IPS-15b (cell line): Measurements from ENCODE around the gene FAM114A2.
"Not testable (repeated sequence)": the region's sequence is repeated elsewhere in the genome, so short reads cannot be mapped to it uniquely, and the experiment has no call there.

Source experiments
- H3K27me3 ChIP-seq: one replicate; pipeline ENCODE4 v1.6.1; 2013; ENCODE audit warnings: low read length; ENCODE audit not compliant: control insufficient read depth, insufficient read depth
- H3K36me3 ChIP-seq: one replicate; pipeline ENCODE4 v1.6.1; 2013; ENCODE audit warnings: low read length; ENCODE audit not compliant: control insufficient read depth, insufficient read depth
- H3K4me1 ChIP-seq: one replicate; pipeline ENCODE4 v1.6.1; 2013; ENCODE audit warnings: mild to moderate bottlenecking, low read length; ENCODE audit not compliant: control insufficient read depth, insufficient read depth
- H3K4me3 ChIP-seq: one replicate; pipeline ENCODE4 v1.5.1; 2013; ENCODE audit warnings: low read depth, low read length
- H3K9ac ChIP-seq: one replicate; pipeline ENCODE4 v1.6.1; 2013; ENCODE audit warnings: low read depth, mild to moderate bottlenecking, low read length
- H3K9me3 ChIP-seq: one replicate; pipeline ENCODE4 v1.6.1; 2013; ENCODE audit warnings: mild to moderate bottlenecking, low read length; ENCODE audit not compliant: control insufficient read depth, insufficient read depth

FAM114A2 gene

DNA sequence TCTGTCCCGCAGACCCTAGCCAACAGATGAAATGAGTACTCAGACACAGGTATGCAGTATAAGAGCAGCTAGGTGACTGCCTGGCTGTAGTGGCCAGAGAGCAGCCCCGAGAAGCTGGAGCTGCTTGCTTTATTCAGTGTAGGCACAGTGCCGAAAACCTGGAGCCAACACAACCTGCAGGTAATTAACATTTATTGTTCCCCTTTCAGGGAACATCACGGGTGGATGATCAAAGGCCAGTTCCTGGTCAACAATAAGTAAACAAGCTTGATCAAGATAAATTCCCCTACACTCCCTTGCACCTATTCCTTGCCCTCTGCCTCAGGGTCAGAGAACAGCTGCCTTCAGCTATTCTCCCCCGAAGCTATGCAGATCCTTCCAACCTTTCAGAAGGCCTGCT, 31.1 kb upstream of the FAM114A2 start:
- not testable (repeated sequence) for H3K4me3 ChIP-seq, H3K4me1 ChIP-seq, H3K27me3 ChIP-seq, H3K36me3 ChIP-seq, H3K9me3 ChIP-seq, H3K9ac ChIP-seq

DNA sequence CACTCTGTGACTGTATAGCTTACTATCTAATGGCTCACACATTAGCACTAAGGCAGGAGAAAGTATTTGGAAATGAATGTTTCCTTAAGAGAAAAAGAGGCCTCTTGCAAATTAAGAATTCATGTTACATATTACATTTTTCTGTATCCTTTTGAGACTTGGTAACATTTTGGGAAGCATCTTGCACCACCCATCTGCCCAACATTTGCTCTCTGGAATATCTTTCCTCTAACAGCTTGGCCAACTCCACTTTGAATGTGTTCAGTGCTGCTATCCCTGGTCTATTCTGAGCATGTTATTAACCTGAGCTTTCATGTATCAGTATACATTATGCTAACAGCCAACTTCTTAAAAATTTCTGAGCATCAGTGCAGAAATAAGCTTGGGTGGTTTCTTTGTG, 27.3 kb upstream of the FAM114A2 start:
- no peaks in the 10 kb centered on the region for H3K9me3 ChIP-seq
- no peaks in the 10 kb centered on the region for H3K4me1 ChIP-seq
- H3K36me3 ChIP-seq: no peaks in the 10 kb centered on the region
- no peaks in the 10 kb centered on the region for H3K27me3 ChIP-seq
- H3K9ac ChIP-seq: no peak overlapping the region
- no peak overlapping the region for H3K4me3 ChIP-seq

DNA sequence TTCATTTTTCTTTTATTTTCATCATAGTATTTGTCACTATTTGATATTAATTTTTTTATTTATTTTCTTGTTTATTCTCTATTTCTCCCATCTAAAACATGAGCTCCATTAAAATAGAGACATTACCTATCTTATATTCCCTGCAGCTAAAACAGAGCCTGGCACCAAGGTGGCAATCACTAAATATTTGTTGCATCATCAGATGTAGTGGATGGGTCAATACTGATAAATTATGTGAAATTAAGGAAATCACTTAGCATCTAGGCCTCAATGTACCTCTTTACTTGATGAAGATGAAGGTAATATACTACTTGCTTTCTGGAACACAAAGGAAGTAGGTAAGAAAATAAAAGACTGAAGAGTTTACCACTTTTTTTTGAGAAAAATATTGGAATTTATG, 24.7 kb upstream of the FAM114A2 start:
- Histone ChIP-seq H3K4me1 (peaks cover 5% of the 10 kb centered on the region), H3K4me3 (no peak overlapping the region), H3K27me3 (no peaks in the 10 kb centered on the region), H3K9ac (no peak overlapping the region), H3K9me3 (no peaks in the 10 kb centered on the region), H3K36me3 (no peaks in the 10 kb centered on the region)

DNA sequence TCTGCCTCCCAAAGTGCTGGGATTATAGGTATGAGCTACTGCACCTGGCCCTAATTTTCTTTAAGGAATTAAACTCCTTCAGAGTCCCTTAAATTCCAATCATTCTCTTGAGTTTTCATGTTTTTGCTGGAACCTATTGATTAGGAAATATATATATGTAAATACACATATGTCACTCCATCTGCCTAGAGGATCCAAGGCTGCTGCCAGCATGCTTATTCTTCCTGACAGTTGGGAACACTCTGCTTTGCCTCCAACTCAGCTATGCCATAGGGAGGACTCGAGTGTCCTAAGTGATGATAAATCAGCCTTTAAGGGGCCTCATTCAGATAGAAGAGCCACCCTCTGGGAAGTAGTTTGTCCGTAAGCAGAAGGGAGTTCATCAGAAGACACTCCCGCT, 21.9 kb upstream of the FAM114A2 start:
- no peaks in the 10 kb centered on the region for H3K9me3 ChIP-seq
- H3K36me3 ChIP-seq: no peaks in the 10 kb centered on the region
- H3K4me3 ChIP-seq: no peak overlapping the region
- peaks cover 5% of the 10 kb centered on the region for H3K4me1 ChIP-seq
- no peak overlapping the region for H3K9ac ChIP-seq
- H3K27me3 ChIP-seq: no peaks in the 10 kb centered on the region

DNA sequence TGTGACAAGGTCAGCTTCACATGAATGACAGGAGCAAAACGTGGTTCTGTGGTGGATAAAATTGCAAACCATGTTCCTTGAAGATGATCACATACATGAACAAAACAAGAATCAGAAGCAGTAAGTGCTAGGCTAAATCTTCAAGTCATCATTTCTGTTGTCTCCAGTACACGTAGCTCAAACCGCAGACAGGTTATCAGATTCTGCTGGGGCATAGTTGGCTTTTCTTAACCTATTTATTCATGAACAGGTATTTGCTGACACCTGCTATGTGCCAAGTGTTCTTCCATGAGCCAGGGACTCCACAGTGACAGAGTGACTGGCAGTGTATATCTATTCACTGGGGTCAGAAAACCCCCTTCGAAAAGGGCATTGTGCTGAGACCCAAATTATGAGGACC, 20.9 kb upstream of the FAM114A2 start:
- Histone ChIP-seq H3K27me3 (no peaks in the 10 kb centered on the region), H3K9me3 (no peaks in the 10 kb centered on the region), H3K9ac (no peak overlapping the region), H3K4me1 (peaks cover 5% of the 10 kb centered on the region), H3K36me3 (no peaks in the 10 kb centered on the region), H3K4me3 (no peak overlapping the region)

DNA sequence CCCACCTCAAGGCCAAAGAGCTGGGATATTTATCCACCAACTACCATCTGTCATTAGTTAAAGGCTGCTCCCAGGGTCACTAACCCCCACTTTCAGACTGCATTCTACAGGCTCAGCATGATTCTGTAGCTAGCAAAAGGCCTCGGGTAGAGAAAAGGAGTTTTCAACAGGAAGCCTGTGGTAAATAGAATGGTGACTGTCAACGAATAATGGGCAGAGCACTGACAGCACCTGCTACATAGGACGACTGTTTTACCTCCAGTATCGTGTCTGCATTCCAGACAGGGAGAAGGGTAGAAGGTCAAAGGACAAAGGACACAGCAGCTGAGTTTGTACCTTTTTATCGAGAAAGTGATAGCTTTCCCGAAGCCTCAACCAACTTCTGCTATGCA, 20.3 kb upstream of the FAM114A2 start:
- no peaks in the 10 kb centered on the region for H3K27me3 ChIP-seq
- H3K9ac ChIP-seq: no peak overlapping the region
- H3K9me3 ChIP-seq: no peaks in the 10 kb centered on the region
- no peaks in the 10 kb centered on the region for H3K36me3 ChIP-seq
- peaks cover 5% of the 10 kb centered on the region for H3K4me1 ChIP-seq
- no peak overlapping the region for H3K4me3 ChIP-seq

DNA sequence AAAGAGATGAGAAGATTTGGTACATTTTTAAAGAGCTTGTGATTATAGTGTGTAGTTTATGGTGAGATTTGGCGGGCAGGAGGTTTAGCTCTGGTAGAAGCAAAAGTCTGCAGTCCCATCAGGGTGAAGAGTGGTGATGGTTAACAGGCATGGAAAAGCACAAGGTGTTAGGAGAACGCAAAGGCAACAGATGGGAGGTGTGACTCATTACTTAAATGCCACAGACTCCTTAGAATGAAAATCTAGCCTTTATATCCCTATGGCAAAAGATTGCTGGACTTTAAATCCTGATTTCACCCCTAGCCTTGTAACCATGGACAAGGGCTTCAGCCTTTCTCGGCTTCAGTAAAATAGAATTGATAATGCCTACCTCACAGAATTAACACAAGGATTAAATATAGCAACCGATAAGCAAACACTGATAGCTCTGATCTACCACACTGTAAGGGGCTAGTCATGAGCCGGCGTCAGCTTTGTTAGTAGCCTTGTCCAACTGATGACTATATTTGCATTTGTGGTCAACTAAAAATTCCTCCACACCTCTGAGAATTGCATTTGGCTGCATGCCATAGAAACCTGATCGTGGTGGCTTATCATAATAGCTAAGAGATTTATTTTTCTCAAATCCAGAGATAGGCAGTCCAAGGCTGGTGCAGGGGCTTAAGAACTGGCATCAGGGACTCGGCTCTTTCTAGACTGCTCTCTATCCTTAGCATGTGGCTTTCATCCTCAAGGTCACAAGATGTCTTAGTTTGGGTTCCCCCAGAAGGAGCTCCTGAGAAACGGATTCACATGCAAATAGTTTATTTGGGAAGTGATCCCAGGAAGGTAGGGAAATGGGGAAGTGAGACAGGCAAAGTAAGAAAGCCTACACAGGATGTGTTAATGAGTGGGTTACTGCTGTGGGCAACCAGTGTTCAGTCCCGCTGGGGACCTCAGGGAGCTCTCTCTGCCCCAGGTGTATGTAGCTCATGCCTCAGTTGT, 19.6 kb upstream of the FAM114A2 start:
- no peaks in the 10 kb centered on the region for H3K27me3 ChIP-seq
- H3K36me3 ChIP-seq: no peaks in the 10 kb centered on the region
- H3K9me3 ChIP-seq: no peaks in the 10 kb centered on the region
- no peak overlapping the region for H3K9ac ChIP-seq
- peaks cover 5% of the 10 kb centered on the region for H3K4me1 ChIP-seq
- no peak overlapping the region for H3K4me3 ChIP-seq

DNA sequence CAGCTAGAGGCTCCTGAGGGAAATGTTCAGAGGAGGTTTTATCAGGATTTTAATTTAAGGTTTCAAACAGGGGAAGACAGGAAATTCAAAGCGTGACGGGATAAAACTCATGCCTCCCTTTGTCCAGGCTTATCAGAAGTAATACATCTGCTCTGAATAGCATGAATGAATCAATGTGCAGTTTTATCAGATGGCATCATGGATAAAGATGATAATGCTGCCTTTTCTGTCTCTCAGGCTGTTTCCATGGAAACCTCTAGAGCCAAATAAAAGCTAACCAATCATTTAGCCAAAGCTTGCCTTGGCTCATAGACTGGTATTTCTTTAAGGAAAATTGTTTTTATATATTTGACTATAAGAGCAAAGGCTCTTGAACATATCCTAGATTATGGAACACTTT, 16.5 kb upstream of the FAM114A2 start:
- Histone ChIP-seq H3K27me3 (no peaks in the 10 kb centered on the region), H3K4me1 (peaks cover 5% of the 10 kb centered on the region)

DNA sequence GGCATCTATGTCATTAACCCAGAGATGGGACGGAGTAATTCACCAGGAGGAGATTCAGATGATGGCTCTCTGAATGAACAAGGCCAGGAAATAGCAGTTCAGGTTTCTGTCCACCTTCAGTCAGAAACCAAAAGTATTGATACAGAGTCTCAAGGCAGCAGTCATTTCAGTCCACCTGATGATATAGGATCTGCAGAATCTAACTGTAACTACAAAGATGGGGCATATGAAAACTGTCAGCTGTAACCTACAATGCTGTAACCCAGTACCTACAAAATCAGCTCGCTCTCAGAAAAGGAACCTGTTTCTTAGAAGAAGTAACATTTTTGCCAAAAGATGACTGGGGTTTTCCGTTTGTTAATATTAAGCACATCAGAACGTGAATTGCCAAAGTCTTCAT, 14.8 kb upstream of the FAM114A2 start:
- Histone ChIP-seq H3K27me3 (no peaks in the 10 kb centered on the region), H3K9ac (no peak overlapping the region), H3K4me3 (no peak overlapping the region), H3K9me3 (no peaks in the 10 kb centered on the region), H3K4me1 (no peaks in the 10 kb centered on the region), H3K36me3 (no peaks in the 10 kb centered on the region)

More for the DNA sequence above, 16.5 kb upstream of the FAM114A2 start:
- Histone ChIP-seq H3K36me3 (no peaks in the 10 kb centered on the region), H3K9ac (no peak overlapping the region), H3K9me3 (no peaks in the 10 kb centered on the region), H3K4me3 (no peak overlapping the region)

DNA sequence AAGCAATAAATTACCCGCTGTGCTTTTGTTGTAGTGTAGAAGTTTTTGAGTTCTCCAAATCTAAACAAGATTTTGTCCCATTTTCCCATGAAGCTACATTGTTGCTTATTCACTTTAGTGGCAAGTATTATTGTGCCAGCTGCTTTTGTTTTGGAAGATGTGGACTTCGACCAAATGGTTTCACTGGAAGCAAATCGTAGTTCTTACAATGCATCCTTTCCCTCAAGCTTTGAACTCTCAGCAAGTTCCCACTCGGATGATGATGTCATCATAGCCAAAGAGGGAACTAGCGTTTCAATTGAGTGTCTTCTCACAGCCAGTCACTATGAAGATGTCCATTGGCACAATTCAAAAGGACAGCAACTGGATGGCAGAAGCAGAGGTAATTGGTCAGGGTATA, 10.9 kb upstream of the FAM114A2 start:
- no peak overlapping the region for H3K9ac ChIP-seq
- H3K36me3 ChIP-seq: no peaks in the 10 kb centered on the region
- no peaks in the 10 kb centered on the region for H3K9me3 ChIP-seq
- no peaks in the 10 kb centered on the region for H3K4me1 ChIP-seq
- no peaks in the 10 kb centered on the region for H3K27me3 ChIP-seq
- no peak overlapping the region for H3K4me3 ChIP-seq

DNA sequence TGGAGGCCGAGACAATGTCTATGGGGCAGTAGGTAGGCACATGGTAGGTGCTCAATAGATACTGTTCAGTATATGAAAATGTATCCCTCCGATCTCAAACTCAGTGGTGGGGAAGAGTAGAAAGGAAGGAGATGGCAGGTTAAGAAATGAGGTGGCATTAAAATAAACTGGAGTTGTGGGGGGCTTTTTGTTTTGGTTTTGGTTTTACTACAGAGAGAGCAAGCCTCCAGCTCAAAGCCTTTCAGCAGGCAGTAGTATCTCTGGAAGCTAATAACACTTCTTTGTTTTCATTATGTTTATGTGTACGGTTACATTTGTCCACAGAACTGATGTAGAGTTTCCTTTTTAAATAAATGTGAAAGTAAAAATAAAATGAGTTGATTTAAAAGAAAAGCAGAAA, 8.6 kb upstream of the FAM114A2 start:
- Histone ChIP-seq H3K4me1 (no peaks in the 10 kb centered on the region), H3K9me3 (no peaks in the 10 kb centered on the region), H3K9ac (no peak overlapping the region), H3K36me3 (no peaks in the 10 kb centered on the region), H3K27me3 (no peaks in the 10 kb centered on the region), H3K4me3 (no peak overlapping the region)

DNA sequence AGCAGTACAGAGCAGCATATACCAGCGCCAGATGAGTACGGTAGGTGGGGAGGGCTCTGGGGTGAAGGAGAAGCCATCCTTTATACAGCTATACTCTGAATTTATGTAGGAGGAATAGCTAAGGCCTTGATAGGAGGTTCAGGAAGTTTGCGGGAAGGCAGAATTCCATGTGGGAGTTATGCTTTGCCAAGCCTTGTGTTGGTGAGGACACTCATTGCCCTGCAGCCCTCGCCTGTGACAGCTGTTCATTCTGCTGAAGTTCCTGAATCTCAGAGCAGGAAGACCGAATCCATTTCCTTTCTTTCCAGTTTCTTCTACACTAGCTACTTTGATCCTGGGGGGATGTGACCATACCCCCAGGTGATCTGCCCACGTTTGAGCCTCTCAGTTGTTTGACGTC, 7.8 kb upstream of the FAM114A2 start:
- Histone ChIP-seq H3K9me3 (no peaks in the 10 kb centered on the region), H3K4me3 (no peak overlapping the region), H3K27me3 (no peaks in the 10 kb centered on the region), H3K36me3 (no peaks in the 10 kb centered on the region), H3K4me1 (no peaks in the 10 kb centered on the region), H3K9ac (no peak overlapping the region)
